H1 (cell line): ENCODE data around the gene PCCA. TPM values are rescaled to one million over a fixed set of nuclear protein-coding genes. Genes with fewer than 3 reads are reported as not detected.
A peak's percentile ranks its signal among the peaks of the same experiment; 100 is the strongest.

ENCODE experiments used
- CTCF ChIA-PET: fragments of 300-600 bp; sonication (Branson Sonifier 250); formaldehyde crosslinking; loops from one replicate; lab custom pipeline; 2021; ENCODE audit not compliant: partially characterized antibody; lab: Charles Lee
- POLR2A ChIA-PET: fragments of 300-600 bp; sonication (Branson Sonifier 250); formaldehyde crosslinking; loops from one replicate; lab custom pipeline; 2021; ENCODE audit warnings: inconsistent platforms; ENCODE audit not compliant: partially characterized antibody; lab: Charles Lee
- DNase-seq, 2 experiments: peaks; one replicate each; pipeline versions ENCODE4 v3.0.0 to v3.0.0-alpha.2; 2010 to 2022; ENCODE audit warnings: low spot score in 2 of 2, low read depth in 1 of 2, mixed read lengths in 1 of 2
- FAIRE-seq: peaks from 2 replicates; lab custom pipeline; 2011; peaks lifted over from hg19 to GRCh38; lab: Jason Lieb, UNC
- H2AFZ ChIP-seq: 2 replicates; pipeline ENCODE4 v1.8.1; 2012; ENCODE audit warnings: low read length, inconsistent platforms
- H2AK5ac ChIP-seq: 2 replicates; pipeline ENCODE4 v1.6.1; 2013; ENCODE audit warnings: low read depth, low read length
- H2BK120ac ChIP-seq: replicated peaks from 2 replicates; pipeline ENCODE3; 2013; ENCODE audit warnings: low read depth, low read length, inconsistent platforms
- H2BK12ac ChIP-seq: 2 replicates; pipeline ENCODE4 v1.6.1; 2013; ENCODE audit warnings: low read depth, low read length
- H2BK15ac ChIP-seq: 2 replicates; pipeline ENCODE4 v1.6.1; 2013; ENCODE audit warnings: low read length
- H2BK20ac ChIP-seq: 2 replicates; pipeline ENCODE4 v1.6.1; 2013; ENCODE audit warnings: low read length
- H2BK5ac ChIP-seq: 2 replicates; pipeline ENCODE4 v1.6.1; 2013; ENCODE audit warnings: low read depth, low read length
- H3K14ac ChIP-seq: 2 replicates; pipeline ENCODE4 v1.6.1; 2013; ENCODE audit warnings: inconsistent platforms; ENCODE audit not compliant: insufficient read length
- H3K18ac ChIP-seq: 2 replicates; pipeline ENCODE4 v1.6.1; 2013; ENCODE audit warnings: low read length; ENCODE audit errors: extremely low read depth
- H3K23ac ChIP-seq: 2 replicates; pipeline ENCODE4 v1.6.1; 2013; ENCODE audit warnings: inconsistent platforms; ENCODE audit not compliant: insufficient read length
- H3K23me2 ChIP-seq: 2 replicates; pipeline ENCODE4 v1.6.1; 2013; ENCODE audit warnings: low read depth, low read length
- H3K27ac ChIP-seq: 2 replicates; pipeline ENCODE4 v1.6.1; 2011; ENCODE audit warnings: low read depth, low read length, inconsistent platforms
- H3K27me3 ChIP-seq, 4 experiments: replicated peaks in 1 of 4; 1 replicate in 1 of 4; 2 replicates in 3 of 4; pipeline versions ENCODE4 v1.6.1 to v1.8.1; 2011 to 2013; ENCODE audit warnings: low read length in 3 of 4, mild to moderate bottlenecking in 3 of 4, inconsistent platforms in 2 of 4, mixed read lengths in 2 of 4, moderate library complexity in 1 of 4; ENCODE audit not compliant: control insufficient read depth in 3 of 4, insufficient read depth in 3 of 4; ENCODE audit errors: extremely low read depth in 1 of 4
- H3K36me3 ChIP-seq, 4 experiments: 2 replicates each; pipeline versions ENCODE4 v1.6.1 to v1.8.1; 2011 to 2013; ENCODE audit warnings: mild to moderate bottlenecking in 4 of 4, low read length in 3 of 4, moderate library complexity in 2 of 4, control low read depth in 1 of 4, inconsistent platforms in 1 of 4; ENCODE audit not compliant: insufficient read depth in 4 of 4, control insufficient read depth in 2 of 4
- H3K4ac ChIP-seq: replicated peaks from 2 replicates; pipeline ENCODE3; 2013; ENCODE audit warnings: low read length, low read depth, mixed read lengths, inconsistent platforms; ENCODE audit not compliant: insufficient read length
- H3K4me1 ChIP-seq, 4 experiments: replicated peaks in 1 of 4; 1 replicate in 1 of 4; 2 replicates in 3 of 4; pipeline versions ENCODE4 v1.6.1 to v1.8.1; 2011 to 2013; ENCODE audit warnings: low read length in 3 of 4, inconsistent platforms in 2 of 4, mixed read lengths in 1 of 4; ENCODE audit not compliant: insufficient read depth in 4 of 4, control insufficient read depth in 3 of 4
- H3K4me2 ChIP-seq, 2 experiments: 2 replicates each; pipeline versions ENCODE4 v1.6.1 to v1.8.1; 2011 to 2013; ENCODE audit warnings: low read depth in 2 of 2, low read length in 2 of 2, control low read depth in 1 of 2, inconsistent platforms in 1 of 2, mild to moderate bottlenecking in 1 of 2; ENCODE audit not compliant: insufficient read depth in 1 of 2
- H3K4me3 ChIP-seq, 4 experiments: fragments of 200-600, 300-600 bp in 1 of 4; sonication (generic), shearing (Covaris generic), sonication (Bioruptor Twin) in 1 of 4; 2 replicates each; pipeline versions ENCODE4 v1.5.1 to v1.8.1; 2011 to 2016; ENCODE audit warnings: low read length in 4 of 4, low read depth in 3 of 4, control low read depth in 2 of 4, inconsistent platforms in 2 of 4, mild to moderate bottlenecking in 2 of 4, mixed read lengths in 1 of 4, moderate library complexity in 1 of 4; ENCODE audit not compliant: insufficient read depth in 2 of 4; ENCODE audit errors: extremely low read depth in 1 of 4
- H3K56ac ChIP-seq: replicated peaks from 2 replicates; pipeline ENCODE3; 2013; ENCODE audit warnings: low read depth, mild to moderate bottlenecking, mixed read lengths, low read length, inconsistent platforms; ENCODE audit not compliant: insufficient read length
- H3K79me1 ChIP-seq: 2 replicates; pipeline ENCODE4 v1.6.1; 2013; ENCODE audit warnings: low read depth, low read length, control low read depth
- H3K79me2 ChIP-seq, 2 experiments: 2 replicates each; pipeline versions ENCODE4 v1.6.1 to v1.8.1; 2012 to 2013; ENCODE audit warnings: low read length in 2 of 2, mild to moderate bottlenecking in 2 of 2, inconsistent platforms in 1 of 2; ENCODE audit not compliant: insufficient read depth in 2 of 2, control insufficient read depth in 1 of 2
- H3K9ac ChIP-seq, 4 experiments: replicated peaks in 1 of 4; 1 replicate in 1 of 4; 2 replicates in 3 of 4; pipeline versions ENCODE4 v1.6.1 to v1.8.1; 2011 to 2013; ENCODE audit warnings: low read depth in 3 of 4, low read length in 3 of 4, control low read depth in 2 of 4, mild to moderate bottlenecking in 2 of 4, moderate library complexity in 2 of 4, inconsistent platforms in 1 of 4; ENCODE audit errors: extremely low read depth in 1 of 4
- H3K9me3 ChIP-seq, 2 experiments: 2 replicates each; pipeline versions ENCODE4 v1.6.1 to v1.8.1; 2012 to 2013; ENCODE audit warnings: mild to moderate bottlenecking in 2 of 2, moderate library complexity in 2 of 2, control low read depth in 1 of 2, inconsistent platforms in 1 of 2, low read depth in 1 of 2, low read length in 1 of 2, mixed read lengths in 1 of 2; ENCODE audit not compliant: insufficient read depth in 2 of 2
- H4K20me1 ChIP-seq, 2 experiments: replicated peaks in 1 of 2; 2 replicates each; pipeline versions ENCODE3 to v1.8.1; 2011 to 2013; ENCODE audit warnings: inconsistent platforms in 2 of 2, low read length in 2 of 2, mild to moderate bottlenecking in 1 of 2; ENCODE audit not compliant: insufficient read depth in 2 of 2, control insufficient read depth in 1 of 2
- H4K5ac ChIP-seq: 2 replicates; pipeline ENCODE4 v1.6.1; 2013; ENCODE audit warnings: low read length, low read depth, mixed read lengths, inconsistent platforms; ENCODE audit not compliant: insufficient read length
- H4K8ac ChIP-seq: 2 replicates; pipeline ENCODE4 v1.8.0; 2013; ENCODE audit warnings: mild to moderate bottlenecking, moderate library complexity, low read length, inconsistent platforms; ENCODE audit not compliant: insufficient read depth; ENCODE audit errors: extremely low read depth
- H4K91ac ChIP-seq: replicated peaks from 2 replicates; pipeline ENCODE3; 2013; ENCODE audit warnings: low read length, mixed read lengths, inconsistent platforms; ENCODE audit not compliant: insufficient read length
- ATF2 ChIP-seq: IDR thresholded peaks from 2 replicates; pipeline ENCODE4 v1.6.1; 2012; ENCODE audit warnings: low read length, inconsistent platforms
- CREB1 ChIP-seq: IDR thresholded peaks from 2 replicates; pipeline ENCODE4 v1.6.1; 2012; ENCODE audit warnings: inconsistent platforms
- E2F6 ChIP-seq: IDR thresholded peaks from 2 replicates; pipeline ENCODE4 v1.6.1; 2012; ENCODE audit warnings: inconsistent platforms
- MAFK ChIP-seq: IDR thresholded peaks from 2 replicates; pipeline ENCODE4 v1.6.1; 2012; ENCODE audit warnings: low read depth, mild to moderate bottlenecking, improper control_type of control experiment, low read length
- POU5F1 ChIP-seq: IDR thresholded peaks from 2 replicates; pipeline ENCODE4 v1.6.1; 2011; ENCODE audit warnings: low read depth, mild to moderate bottlenecking, low read length, moderate library complexity
- SIN3A ChIP-seq, 2 experiments: IDR thresholded peaks in 1 of 2; conservative IDR thresholded peaks in 1 of 2; 2 replicates each; pipeline ENCODE4 v1.6.1; 2011 to 2012; ENCODE audit warnings: low read length in 2 of 2, improper control_type of control experiment in 1 of 2, low read depth in 1 of 2, mild to moderate bottlenecking in 1 of 2
- SP1 ChIP-seq: IDR thresholded peaks from 2 replicates; pipeline ENCODE4 v1.6.1; 2011; ENCODE audit warnings: low read depth, low read length
- TEAD4 ChIP-seq: IDR thresholded peaks from 2 replicates; pipeline ENCODE4 v1.6.1; 2012; ENCODE audit warnings: low read depth, low read length, inconsistent platforms, mixed read lengths
- YY1 ChIP-seq: IDR thresholded peaks from 2 replicates; pipeline ENCODE4 v1.6.1; 2011; ENCODE audit warnings: low read depth, mild to moderate bottlenecking, low read length
- ZNF274 ChIP-seq: IDR thresholded peaks from 2 replicates; pipeline ENCODE4 v1.7.0; 2012; ENCODE audit warnings: low read length, borderline replicate concordance; ENCODE audit errors: extremely low read depth
- WGBS, 2 experiments: shearing (Covaris generic) in 1 of 2; methylation state at CpG; one replicate each; pipeline versions ENCODE4 v1.1.6 to v1.1.7; 2013 to 2015; ENCODE audit warnings: low lambda C conversion rate in 2 of 2, mixed read lengths in 2 of 2, inconsistent platforms in 1 of 2, low coverage in 1 of 2, missing lambda C conversion rate in 1 of 2; ENCODE audit not compliant: insufficient replicate concordance in 2 of 2, insufficient coverage in 1 of 2, insufficient read length in 1 of 2; ENCODE audit errors: extremely low coverage in 1 of 2, missing lambda C conversion rate in 1 of 2; 5-methylcytosine and 5-hydroxymethylcytosine counted together
- polyA plus RNA-seq, 7 experiments: library from polyadenylated mRNA; depleted of rRNA in 3 of 7; stranded (reverse) in 5 of 7; unstranded in 2 of 7; fragments of >200 nt in 5 of 7; fragments of 200-250 nt in 2 of 7; gene quantifications; 1 replicate in 5 of 7; 2 replicates in 1 of 7; 4 replicates in 1 of 7; pipeline versions ENCODE4 v1.2.1 to v1.2.3, GENCODE V29; 2011 to 2013; ENCODE audit warnings: missing spikeins in 2 of 7, mixed read lengths in 2 of 7
- total RNA-seq: library from RNA; stranded (reverse); fragmentation: NEBNext Ultra II Directional; extraction: Animal tissue kit (Norgen Biotek cat#: 25700); gene quantifications from 2 replicates; pipeline ENCODE4 v1.2.1, GENCODE V29; 2021
- TF ChIP-seq, protein P1 (sequence below): IDR thresholded peaks from 2 replicates; pipeline ENCODE4 v1.6.1; 2011; ENCODE audit warnings: low read length, improper control_type of control experiment

The PCCA gene
- total and polyA plus RNA-seq, 2 of the 8 experiments (the other 6 are each of a cell fraction or from before 2014, with no cell fraction given) = 18.4 to 49.8 TPM

DNA sequence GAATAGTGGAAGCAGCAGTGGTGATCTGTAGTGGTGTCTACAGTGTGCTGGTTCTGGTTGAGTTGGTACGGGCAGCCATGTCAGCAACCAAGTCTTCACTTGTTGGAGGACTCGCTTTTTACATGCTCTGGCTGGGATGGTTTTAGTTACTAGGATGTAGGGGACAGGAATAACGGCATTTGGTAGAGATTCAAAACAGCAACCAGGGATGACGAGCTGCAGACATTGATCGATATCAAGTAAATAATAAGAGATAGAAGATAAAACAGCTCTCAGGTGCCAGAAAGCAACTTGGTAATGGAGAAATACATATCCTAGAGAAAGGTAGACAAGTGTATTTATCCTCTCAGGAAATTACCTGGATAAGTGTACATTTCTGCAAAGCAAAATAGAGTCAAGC is 84.3 kb downstream of the PCCA start:
- Histone ChIP-seq H2BK12ac (peak overlapping the region; percentile 76; the same call in 1 of the 2 replicates), H3K9ac (no peak overlapping the region), H3K79me2 (peaks cover 0 to 30% of the 10 kb centered on the region in 2 experiments; a peak in 2 of 4 replicates), H3K36me3 (peaks cover 0 to 8% (median 2%) of the 10 kb centered on the region in 4 experiments; a peak in 2 of 8 replicates), H2BK20ac (no peak overlapping the region), H4K20me1 (no peaks in the 10 kb centered on the region), H3K14ac (no peak overlapping the region), H2AFZ (no peak overlapping the region), H2BK5ac (no peak overlapping the region), H3K79me1 (no peaks in the 10 kb centered on the region), H2BK15ac (no peak overlapping the region), H4K8ac (no peak overlapping the region), H3K4me1 (peaks cover 0 to 15% (median 8%) of the 10 kb centered on the region in 4 experiments; a peak in 3 of 7 replicates), H3K23me2 (no peaks in the 10 kb centered on the region), H3K9me3 (no peaks in the 10 kb centered on the region; a peak in 1 of 4 replicates), H2AK5ac (no peak overlapping the region), H3K56ac (no peak overlapping the region), H4K5ac (no peak overlapping the region), H3K4me2 (no peak overlapping the region), H2BK120ac (no peak overlapping the region), H3K27ac (no peak overlapping the region), H4K91ac (no peak overlapping the region), H3K4ac (no peak overlapping the region), H3K23ac (no peak overlapping the region), H3K4me3 (no peak overlapping the region), H3K27me3 (no peaks in the 10 kb centered on the region), H3K18ac (no peak overlapping the region)
- POLR2A ChIA-PET = interaction anchor here (1.4 kb wide), 1 partner anchor 10 kb away, joined by 3 read pairs; no protein-coding TSS in a partner anchor
- WGBS, 2 experiments = 96% methylated on average over 5 of the region's 5 CpGs; no CpG with 5 or more reads in 1 of the 2 experiments
- CTCF ChIA-PET = interaction anchor here (1.1 to 1.4 kb wide), 5 partner anchors 19 to 341 kb away, joined by 3 to 5 read pairs (median 3); no protein-coding TSS in a partner anchor
- DNase-seq (no peak), FAIRE-seq (no peak)
- TF ChIP-seq TEAD4 (no peak), YY1 (no peak), ZNF274 (no peak), E2F6 (no peak), ATF2 (no peak), SP1 (no peak), CREB1 (no peak), MAFK (no peak), SIN3A (conservative IDR thresholded peaks at IDR 0.05 in 1 of 2, IDR thresholded peaks at IDR 0.05 in 1 of 2; ENCODE audit: low read depth in 1 of 2, low read length in 2 of 2) (no peak), POU5F1 (no peak)
- TF ChIP-seq, protein P1, sequence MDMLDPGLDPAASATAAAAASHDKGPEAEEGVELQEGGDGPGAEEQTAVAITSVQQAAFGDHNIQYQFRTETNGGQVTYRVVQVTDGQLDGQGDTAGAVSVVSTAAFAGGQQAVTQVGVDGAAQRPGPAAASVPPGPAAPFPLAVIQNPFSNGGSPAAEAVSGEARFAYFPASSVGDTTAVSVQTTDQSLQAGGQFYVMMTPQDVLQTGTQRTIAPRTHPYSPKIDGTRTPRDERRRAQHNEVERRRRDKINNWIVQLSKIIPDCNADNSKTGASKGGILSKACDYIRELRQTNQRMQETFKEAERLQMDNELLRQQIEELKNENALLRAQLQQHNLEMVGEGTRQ = no peak
